HPDE6-E6E7 (cell line): ENCODE data around the gene ATP6V1G1.

Experiments
- DNase-seq: peaks from one replicate; pipeline ENCODE4 v3.0.0; 2011; ENCODE audit warnings: missing footprints; ENCODE audit errors: extremely low spot score

The ATP6V1G1 gene

GRCh38 chr9:114612272-114612923 is 24.8 kb downstream of the ATP6V1G1 start:
- DNase-seq = no peak

DNA sequence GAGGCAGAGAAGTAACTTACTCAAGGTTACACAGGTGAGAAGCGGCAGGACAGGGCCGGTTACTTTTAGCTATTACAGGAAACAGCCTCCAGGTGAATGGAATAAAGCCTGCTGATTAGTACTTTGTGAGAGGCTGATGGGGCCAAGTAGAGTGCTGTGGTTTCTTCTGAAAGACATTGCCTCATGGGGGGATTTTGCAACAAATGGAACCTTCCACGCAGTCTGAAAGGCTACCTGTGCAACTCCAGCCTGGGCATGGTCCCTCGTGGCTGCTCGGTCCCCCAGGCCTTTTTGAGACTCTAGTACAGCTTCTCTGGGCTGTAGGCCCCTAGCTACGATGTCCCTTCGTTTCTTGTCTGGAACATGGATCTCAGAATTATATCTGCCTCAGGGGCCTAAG is 25.5 kb downstream of the ATP6V1G1 start:
- DNase-seq = no peak

DNA sequence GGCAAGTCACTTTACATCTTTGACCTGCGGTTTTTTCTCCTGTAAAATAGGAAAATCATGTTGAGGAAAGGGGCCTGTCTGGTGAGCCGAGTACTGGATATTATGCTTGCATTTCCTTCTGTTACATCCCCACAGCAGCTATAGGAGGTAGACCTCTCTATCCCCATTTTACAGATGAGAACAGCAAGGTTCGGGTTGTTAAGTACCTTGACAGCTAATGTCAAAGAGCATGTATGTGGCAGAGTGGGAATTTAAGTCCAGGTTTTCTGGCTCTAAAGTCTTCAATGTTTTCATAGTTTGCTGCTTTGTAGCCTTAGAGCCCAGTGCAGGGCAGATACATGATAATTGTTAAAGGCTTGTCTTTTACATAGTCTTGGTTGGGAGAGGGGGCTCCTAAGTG is 26.4 kb downstream of the ATP6V1G1 start:
- DNase-seq = no peak

- no peak for DNase-seq
Observed at GRCh38 chr9:114614373-114614772, 26.8 kb downstream of the ATP6V1G1 start.

DNA sequence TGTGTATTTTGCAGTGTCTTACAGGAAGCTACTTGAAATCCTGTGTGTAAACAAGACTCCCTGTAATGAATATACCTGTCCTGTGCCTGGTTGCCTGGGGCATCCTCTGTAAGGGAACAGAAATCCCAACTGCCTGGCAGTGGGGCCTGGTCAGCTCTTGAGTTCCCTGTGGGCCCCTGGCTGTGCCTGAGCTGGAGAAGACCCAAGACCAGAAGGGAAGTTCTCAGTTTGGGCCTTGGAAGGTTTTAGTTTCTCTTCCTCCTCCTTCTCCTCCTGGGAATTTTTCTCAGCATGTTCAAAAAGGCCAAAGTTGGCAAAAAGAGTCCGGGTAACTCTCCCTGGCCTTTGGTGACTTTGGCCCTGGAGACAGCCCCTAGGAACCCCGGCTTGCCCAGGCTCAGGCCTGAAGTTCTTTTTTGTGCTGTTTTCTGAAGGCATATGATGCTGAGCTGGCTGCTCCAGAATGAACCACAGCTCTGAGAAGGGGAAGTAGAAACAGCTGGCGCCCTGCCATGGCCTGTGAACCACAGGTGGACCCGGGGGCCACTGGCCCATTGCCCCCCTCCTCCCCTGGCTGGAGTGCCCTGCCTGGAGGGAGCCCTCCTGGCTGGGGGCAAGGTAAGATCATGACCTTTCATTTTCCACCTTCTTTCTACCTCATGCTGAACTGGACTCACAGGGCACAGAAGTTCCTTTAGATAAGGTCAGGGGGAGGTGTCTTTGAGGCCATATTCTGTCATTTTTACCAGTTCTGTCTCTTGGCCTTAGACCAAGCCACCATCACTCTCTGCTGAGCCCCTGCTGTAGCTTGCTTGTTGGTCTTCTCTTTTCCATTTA is 29.3 kb downstream of the ATP6V1G1 start:
- DNase-seq = no peak

DNA sequence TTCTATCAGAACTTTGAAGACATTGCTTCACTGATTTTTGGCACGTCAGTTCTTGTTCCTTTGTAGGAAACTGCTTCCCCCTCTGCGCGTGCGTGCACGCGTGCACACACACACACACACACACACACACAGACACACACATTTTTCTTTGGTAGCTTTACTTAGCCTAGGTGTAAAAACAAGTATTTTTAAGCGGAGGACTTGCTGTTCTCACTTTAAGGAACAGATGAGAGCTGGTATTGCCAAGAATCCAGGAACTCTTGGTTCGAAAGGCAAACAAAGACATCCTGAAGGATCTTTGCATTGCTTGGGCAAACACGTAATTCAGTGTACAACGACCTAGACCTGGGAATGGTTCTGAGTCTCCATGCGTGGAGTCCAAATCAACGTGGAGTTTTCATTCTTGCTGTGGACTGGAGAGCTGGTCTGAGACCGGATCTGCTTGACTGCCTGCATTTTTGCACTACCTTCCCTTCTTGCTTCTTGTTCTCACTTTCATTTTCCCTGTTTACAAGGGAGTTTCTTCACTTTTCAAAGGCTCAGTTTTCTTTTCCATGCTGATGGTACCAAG is 31.7 kb downstream of the ATP6V1G1 start:
- no peak for DNase-seq

DNA sequence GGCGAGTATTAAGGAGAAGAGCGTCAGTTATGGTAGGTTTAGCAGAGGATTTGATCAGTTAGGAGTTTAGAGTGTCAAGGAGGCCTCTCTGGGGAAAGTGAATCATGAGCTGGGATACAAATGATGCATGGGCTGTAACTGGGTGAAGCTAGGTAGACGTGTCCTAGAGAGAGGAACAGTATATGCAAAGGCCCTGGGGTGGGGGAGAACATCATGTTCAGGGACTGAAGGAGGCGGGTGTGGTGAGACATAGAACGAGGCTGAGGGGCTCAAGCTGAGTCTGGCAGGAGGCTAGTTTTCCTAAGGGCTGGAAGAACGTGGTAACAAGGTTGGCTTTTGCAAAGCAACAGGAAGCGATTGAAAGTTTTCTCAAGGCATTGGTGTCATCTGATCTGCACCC is 34.0 kb downstream of the ATP6V1G1 start:
- DNase-seq = no peak

DNA sequence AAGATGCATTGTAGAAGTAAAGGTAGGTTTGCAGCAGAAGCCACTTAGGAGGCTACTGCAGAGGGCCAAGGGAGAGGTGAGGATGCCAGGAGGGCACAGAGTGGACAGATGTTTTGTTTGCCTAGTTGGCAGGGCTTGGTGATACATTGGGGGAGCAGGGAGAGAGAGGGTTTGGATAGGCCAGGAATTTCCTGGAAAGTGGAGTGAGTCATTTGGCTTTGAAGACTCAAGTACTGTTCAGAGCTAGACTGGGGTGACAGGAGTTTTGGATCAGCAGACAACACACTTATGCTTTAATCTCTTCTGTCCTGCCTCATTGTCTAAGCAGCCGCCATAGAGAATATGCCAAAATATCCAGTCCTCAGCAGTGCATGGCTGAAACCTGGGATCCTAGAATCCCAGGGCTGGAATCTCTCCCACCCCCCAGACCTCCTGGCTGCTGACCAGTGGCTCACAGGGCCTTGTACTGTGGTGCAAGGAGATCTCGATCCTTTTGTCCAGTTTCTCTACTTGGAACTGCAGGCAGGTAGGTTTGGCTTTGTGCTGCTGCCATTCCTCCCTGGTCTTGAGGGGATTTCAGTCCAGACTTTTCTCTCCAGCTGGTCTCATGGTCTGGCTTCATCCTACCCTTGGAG is 34.5 kb downstream of the ATP6V1G1 start:
- DNase-seq = no peak

DNA sequence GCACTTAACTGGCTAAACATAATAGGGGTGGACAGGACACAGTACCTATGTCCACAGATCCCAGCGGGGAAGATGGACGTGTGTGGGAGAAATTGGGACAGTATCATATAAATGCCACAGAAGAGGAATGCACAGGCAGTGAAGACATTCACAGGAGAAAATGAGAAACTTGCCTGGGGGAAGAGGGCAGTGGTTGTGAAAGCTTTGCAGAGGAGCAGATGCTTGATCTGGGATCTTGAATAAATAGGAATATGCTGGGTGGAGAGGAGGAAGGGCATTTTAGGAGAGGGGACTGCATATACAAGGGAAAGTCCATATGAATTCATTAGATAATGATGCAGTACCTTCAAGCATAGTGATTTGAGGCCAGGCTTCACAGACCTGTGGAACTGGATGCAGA is 37.1 kb downstream of the ATP6V1G1 start:
- no peak for DNase-seq

GRCh38 chr9:114626415-114627020 is 38.9 kb downstream of the ATP6V1G1 start:
- no peak for DNase-seq

DNA sequence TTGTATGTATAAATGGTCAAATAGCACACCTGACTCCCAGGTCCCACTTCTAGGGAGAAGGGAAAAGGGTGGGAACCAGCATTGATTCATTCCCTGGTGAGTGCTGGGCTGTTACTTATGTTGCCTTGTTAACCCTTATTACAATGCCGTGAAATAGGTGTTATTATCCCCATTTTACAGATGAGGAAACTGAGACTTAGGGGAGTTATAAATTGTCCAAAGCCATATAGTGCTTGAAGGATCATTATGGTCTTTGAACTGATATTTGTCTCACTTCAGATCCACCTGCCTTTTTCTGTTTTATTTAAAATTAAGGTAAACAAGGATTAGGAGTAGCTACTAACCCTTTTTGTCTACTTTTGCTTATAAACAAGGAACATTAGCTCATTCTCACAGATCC is 40.0 kb downstream of the ATP6V1G1 start:
- no peak for DNase-seq

- no peak for DNase-seq
Observed at GRCh38 chr9:114629563-114630090, 42.1 kb downstream of the ATP6V1G1 start.

DNA sequence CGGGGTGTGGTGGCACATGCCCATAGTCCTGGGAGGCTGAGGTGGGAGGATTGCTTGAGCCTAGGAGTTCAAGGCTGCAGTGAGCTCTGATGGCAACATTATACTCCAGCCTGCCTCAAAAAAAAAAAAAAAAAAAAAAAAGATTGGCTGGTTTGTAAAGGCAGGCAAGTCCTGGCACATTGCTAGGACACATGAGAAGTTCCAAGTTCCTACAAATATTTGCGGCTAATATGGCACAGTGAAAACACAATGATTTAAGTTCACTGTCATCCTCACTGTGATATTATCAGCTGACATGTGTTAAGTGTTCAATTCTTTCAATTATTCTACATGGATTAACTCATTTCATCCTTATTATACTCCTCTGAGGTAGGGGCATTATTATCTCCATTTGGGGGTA is 43.6 kb downstream of the ATP6V1G1 start:
- DNase-seq = no peak

DNA sequence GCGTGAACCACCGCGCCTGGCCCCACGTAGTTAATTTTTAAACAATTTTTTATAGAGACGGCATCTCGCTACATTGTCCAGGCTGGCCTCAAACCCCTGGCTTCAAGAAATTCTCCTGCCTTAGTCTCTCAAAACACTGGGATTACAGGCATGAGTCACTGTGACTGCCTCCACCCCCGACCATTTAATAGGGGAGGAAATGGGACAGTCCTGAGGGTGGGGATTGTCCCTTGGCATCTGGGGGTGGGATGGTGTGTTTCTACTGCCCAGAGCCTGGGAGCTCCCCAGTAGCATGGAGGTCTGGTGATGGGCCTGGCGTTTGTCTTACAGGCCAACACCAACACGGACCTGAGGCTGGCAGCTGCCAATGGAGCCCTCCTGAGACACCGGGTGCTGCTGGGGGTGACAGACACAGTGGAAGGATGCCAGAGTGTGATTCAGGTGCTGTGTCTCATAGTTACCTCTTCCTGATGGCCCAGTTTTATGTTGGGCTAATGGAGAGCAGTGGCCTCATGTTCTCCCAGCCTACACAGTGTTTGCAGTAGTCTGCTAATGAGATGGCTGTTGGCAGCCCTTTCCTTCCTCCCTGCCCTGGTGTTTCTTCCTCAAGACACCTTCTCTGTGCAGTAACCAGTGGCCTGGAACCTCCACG is 46.0 kb downstream of the ATP6V1G1 start:
- no peak for DNase-seq

DNA sequence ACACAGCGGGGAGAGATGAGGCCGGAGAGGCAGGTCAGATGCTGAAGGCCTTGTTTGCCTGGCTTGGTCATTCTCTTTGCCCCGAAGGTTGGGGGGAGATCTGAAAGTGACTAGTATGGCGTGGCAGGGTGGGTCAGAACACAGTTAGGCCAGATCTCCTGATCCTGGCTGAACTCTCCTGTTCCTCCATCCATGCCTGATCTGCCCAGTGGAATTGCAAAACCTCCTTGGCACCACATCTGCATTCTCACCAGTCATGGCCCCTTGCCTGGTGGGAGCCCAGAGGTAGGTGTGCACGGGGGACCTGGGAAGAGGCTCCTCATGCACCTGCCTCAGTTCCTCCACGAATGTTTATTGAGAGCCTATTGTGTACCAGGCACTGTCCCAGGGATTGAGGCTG is 46.8 kb downstream of the ATP6V1G1 start:
- DNase-seq = no peak

DNA sequence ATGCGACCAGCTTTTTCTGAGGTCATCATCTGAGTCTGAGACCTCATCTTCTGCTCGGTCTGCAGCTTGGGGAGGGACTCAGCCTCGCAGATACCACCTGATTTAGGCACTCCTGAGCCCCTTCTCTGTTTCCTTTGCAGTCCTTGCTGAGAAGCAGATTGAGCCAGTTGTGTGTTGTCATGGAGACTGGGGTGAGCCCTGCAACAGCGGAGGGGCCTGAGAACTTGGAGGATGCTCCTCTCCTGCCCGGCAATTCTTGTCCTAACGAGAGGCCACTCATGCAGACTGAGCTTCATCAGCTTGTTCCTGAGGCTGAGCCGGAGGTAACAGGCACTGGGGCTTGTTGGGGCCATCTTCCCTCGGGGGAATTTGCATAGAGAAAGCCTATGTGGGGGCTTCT is 50.8 kb downstream of the ATP6V1G1 start:
- no peak for DNase-seq

DNA sequence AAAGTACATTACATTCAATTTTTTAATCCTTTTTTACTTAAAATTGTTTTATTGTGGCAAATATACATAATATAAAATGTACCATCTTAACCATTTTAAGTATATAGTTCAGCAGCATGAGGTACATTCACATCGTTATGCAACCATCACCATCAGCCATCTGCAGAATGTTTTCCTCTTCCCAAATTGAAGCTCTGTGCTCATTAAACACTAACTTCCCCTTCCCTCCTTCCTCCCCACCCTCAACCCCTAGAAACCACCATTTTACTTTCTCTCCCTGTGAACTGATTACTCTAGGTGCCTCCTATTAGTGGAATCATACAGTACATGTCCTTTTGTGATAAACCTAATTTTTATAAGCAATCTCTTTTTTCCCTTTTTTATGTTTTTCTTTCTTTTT is 54.4 kb downstream of the ATP6V1G1 start:
- no peak for DNase-seq

DNA sequence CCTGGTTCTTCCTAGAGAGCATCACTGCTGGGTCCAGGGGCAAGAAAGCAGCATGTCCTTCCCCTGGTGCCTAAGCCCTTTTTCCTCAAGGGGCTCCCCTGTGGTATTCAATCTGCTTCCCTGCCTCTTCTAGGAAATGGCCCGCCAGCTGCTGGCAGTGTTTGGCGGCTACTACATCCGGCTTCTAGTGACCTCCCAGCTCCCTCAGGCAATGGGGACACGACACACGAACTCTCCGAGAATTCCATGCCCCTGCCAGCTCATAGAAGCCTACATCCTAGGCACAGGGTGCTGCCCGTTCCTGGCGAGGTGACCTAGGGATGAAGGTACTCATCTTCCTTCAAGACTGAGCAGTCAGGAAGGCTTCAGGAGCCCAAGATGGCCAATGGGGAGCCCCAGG is 55.4 kb downstream of the ATP6V1G1 start:
- no peak for DNase-seq

- DNase-seq = no peak
Observed at GRCh38 chr9:114643896-114644295, 56.3 kb downstream of the ATP6V1G1 start.
